Activated B cell treated with CpG ODN at 0.5 μM for 24 hours (primary cell): Measurements from ENCODE around the gene AAMDC. TPM values are rescaled to one million over a fixed set of nuclear protein-coding genes. Genes with fewer than 3 reads are reported as not detected.

Experiments
- ATAC-seq: fragments of 200-7000 bp; cut with Tn5 transposase; one replicate; pipeline ENCODE4 v1.10.0; 2021; ENCODE audit warnings: low read depth, mild to moderate bottlenecking, moderate library complexity
- CTCF ChIA-PET: fragments of 350-600 bp; sonication (Branson Sonifier 250); formaldehyde crosslinking; loops from one replicate; lab custom pipeline; 2021; ENCODE audit warnings: antibody characterized with exemption; lab: Charles Lee
- POLR2A ChIA-PET: fragments of 350-600 bp; sonication (Branson Sonifier 250); formaldehyde crosslinking; loops from one replicate; lab custom pipeline; 2021; ENCODE audit warnings: antibody characterized with exemption; lab: Charles Lee
- DNase-seq: peaks from one replicate; pipeline ENCODE4 v3.0.0; 2022
- H3K27ac Mint-ChIP-seq: one replicate; pipeline ENCODE4 v1.8.0; 2020; ENCODE audit warnings: mixed read lengths
- H3K27me3 Mint-ChIP-seq: one replicate; pipeline ENCODE4 v1.8.0; 2021; ENCODE audit warnings: mixed read lengths
- H3K36me3 Mint-ChIP-seq: one replicate; pipeline ENCODE4 v1.8.0; 2021; ENCODE audit warnings: low read depth, mixed read lengths
- H3K4me1 Mint-ChIP-seq: one replicate; pipeline ENCODE4 v1.8.0; 2021; ENCODE audit warnings: mixed read lengths
- H3K4me3 Mint-ChIP-seq: one replicate; pipeline ENCODE4 v1.8.0; 2020; ENCODE audit warnings: mild to moderate bottlenecking, mixed read lengths
- H3K9me3 Mint-ChIP-seq: one replicate; pipeline ENCODE4 v1.8.0; 2020; ENCODE audit warnings: mixed read lengths
- intact Hi-C: fragments of 100-400 bp; cut with micrococcal nuclease; formaldehyde crosslinking; loops from one replicate; pipeline ENCODE4 v1.15.1; 2024
- total RNA-seq: library from RNA; stranded (reverse); gene quantifications from 2 replicates; pipeline ENCODE4 v1.2.3, GENCODE V29; 2022
- TF ChIP-seq, protein P1 (sequence below): fragments of 200-600 bp; IDR thresholded peaks from one replicate; pipeline ENCODE4 v1.8.0; 2022; ENCODE audit warnings: antibody characterized with exemption, mild to moderate bottlenecking

AAMDC gene
- total RNA-seq, 1 donor from 2014 or later: 3.8 TPM

GRCh38 chr11:77779935-77780334 is 41.0 kb upstream of the AAMDC start:
- H3K4me3 Mint-ChIP-seq: no peak overlapping the region
- ChIA-PET POLR2A (no interaction called here), CTCF (no interaction called here)
- TF ChIP-seq, protein P1, sequence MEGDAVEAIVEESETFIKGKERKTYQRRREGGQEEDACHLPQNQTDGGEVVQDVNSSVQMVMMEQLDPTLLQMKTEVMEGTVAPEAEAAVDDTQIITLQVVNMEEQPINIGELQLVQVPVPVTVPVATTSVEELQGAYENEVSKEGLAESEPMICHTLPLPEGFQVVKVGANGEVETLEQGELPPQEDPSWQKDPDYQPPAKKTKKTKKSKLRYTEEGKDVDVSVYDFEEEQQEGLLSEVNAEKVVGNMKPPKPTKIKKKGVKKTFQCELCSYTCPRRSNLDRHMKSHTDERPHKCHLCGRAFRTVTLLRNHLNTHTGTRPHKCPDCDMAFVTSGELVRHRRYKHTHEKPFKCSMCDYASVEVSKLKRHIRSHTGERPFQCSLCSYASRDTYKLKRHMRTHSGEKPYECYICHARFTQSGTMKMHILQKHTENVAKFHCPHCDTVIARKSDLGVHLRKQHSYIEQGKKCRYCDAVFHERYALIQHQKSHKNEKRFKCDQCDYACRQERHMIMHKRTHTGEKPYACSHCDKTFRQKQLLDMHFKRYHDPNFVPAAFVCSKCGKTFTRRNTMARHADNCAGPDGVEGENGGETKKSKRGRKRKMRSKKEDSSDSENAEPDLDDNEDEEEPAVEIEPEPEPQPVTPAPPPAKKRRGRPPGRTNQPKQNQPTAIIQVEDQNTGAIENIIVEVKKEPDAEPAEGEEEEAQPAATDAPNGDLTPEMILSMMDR: no peak
- peaks cover 10% of the 10 kb centered on the region for H3K36me3 Mint-ChIP-seq
- H3K27ac Mint-ChIP-seq: no peak overlapping the region
- intact Hi-C loops: loop anchor here (5.0 kb wide), 1 partner anchor 37 kb away; no protein-coding TSS in a partner anchor
- peaks cover 63% of the 10 kb centered on the region for H3K4me1 Mint-ChIP-seq
- no peaks in the 10 kb centered on the region for H3K9me3 Mint-ChIP-seq
- H3K27me3 Mint-ChIP-seq: no peaks in the 10 kb centered on the region
- ATAC-seq (no peak), DNase-seq (no peak)

DNA sequence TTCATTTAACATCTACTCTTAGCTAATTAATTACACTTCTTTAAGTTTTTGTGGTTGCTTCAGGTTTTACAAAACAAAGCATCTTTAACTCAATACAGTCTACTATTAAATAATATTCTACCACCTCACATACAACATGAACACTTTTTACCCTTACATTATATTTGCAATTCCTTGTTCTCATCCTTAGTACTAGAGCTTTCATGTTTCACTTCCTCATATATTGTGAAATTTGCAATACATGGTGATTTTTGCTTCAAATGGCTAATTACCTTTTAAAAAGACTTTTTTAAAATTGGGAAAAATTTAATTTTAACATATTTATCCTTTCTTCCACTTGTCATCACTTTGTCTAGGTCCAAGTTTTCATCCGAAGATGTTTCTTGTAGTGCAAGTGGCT is 37.9 kb upstream of the AAMDC start:
- peaks cover 7% of the 10 kb centered on the region for H3K36me3 Mint-ChIP-seq
- ChIA-PET POLR2A (interaction anchor here (0.6 kb wide), 1 partner anchor 77 kb away, joined by 5 read pairs; no protein-coding TSS in a partner anchor), CTCF (no interaction called here)
- no peak overlapping the region for H3K27ac Mint-ChIP-seq
- TF ChIP-seq, protein P1: no peak
- no peaks in the 10 kb centered on the region for H3K27me3 Mint-ChIP-seq
- no peak for ATAC-seq
- no peak for DNase-seq
- intact Hi-C loops: loop anchor here (5.0 kb wide), 1 partner anchor 34 kb away; no protein-coding TSS in a partner anchor
- H3K4me3 Mint-ChIP-seq: no peak overlapping the region
- H3K4me1 Mint-ChIP-seq: peaks cover 63% of the 10 kb centered on the region
- no peaks in the 10 kb centered on the region for H3K9me3 Mint-ChIP-seq

GRCh38 chr11:77784572-77784971 is 36.4 kb upstream of the AAMDC start:
- Mint-ChIP-seq H3K4me1 (peaks cover 68% of the 10 kb centered on the region), H3K27me3 (no peaks in the 10 kb centered on the region), H3K4me3 (no peak overlapping the region), H3K27ac (no peak overlapping the region), H3K36me3 (peaks cover 15% of the 10 kb centered on the region), H3K9me3 (no peaks in the 10 kb centered on the region)
- intact Hi-C loops: loop anchor here (5.0 kb wide), 1 partner anchor 33 kb away; no protein-coding TSS in a partner anchor
- TF ChIP-seq, protein P1: no peak
- ATAC-seq (no peak), DNase-seq (no peak)
- ChIA-PET POLR2A (no interaction called here), CTCF (no interaction called here)

- Mint-ChIP-seq H3K27ac (no peak overlapping the region), H3K27me3 (no peaks in the 10 kb centered on the region), H3K4me1 (peaks cover 69% of the 10 kb centered on the region), H3K4me3 (no peak overlapping the region), H3K36me3 (peaks cover 50% of the 10 kb centered on the region), H3K9me3 (peaks cover 7% of the 10 kb centered on the region)
- intact Hi-C loops: no loop called here
- ATAC-seq (no peak), DNase-seq (no peak)
- TF ChIP-seq, protein P1: no peak
- ChIA-PET POLR2A (interaction anchor here (0.6 kb wide), 1 partner anchor 10 kb away, joined by 7 read pairs; no protein-coding TSS in a partner anchor), CTCF (no interaction called here)
These were observed 31.7 kb upstream of the AAMDC start for GRCh38 chr11:77789061-77789730.

- Mint-ChIP-seq H3K9me3 (peaks cover 7% of the 10 kb centered on the region), H3K36me3 (peaks cover 54% of the 10 kb centered on the region), H3K27me3 (no peaks in the 10 kb centered on the region), H3K27ac (no peak overlapping the region), H3K4me3 (no peak overlapping the region), H3K4me1 (peaks cover 68% of the 10 kb centered on the region)
- ChIA-PET CTCF (no interaction called here), POLR2A (no interaction called here)
- DNase-seq (no peak), ATAC-seq (no peak)
- TF ChIP-seq, protein P1: no peak
- intact Hi-C loops: no loop called here
These were observed 31.0 kb upstream of the AAMDC start for GRCh38 chr11:77789731-77790476.
